Activated effector memory CD4-positive, alpha-beta T cell treated with Interleukin-2 at 50 U/mL for 16 hours (primary cell): ENCODE measurements around the gene GDF7.

Experiments used
- DNase-seq: peaks from one replicate; pipeline ENCODE4 v3.0.0-alpha.2; 2020

Gene GDF7

GRCh38 chr2:20663196-20664070, 3.5 kb upstream of the GDF7 start:
- no peak for DNase-seq

- no peak for DNase-seq
These were observed 2.9 kb upstream of the GDF7 start for GRCh38 chr2:20664071-20664390.

- no peak for DNase-seq
These were observed 2.3 kb upstream of the GDF7 start for GRCh38 chr2:20664431-20665242.

- no peak for DNase-seq
These were observed 1.5 kb upstream of the GDF7 start for GRCh38 chr2:20665243-20666004.

GRCh38 chr2:20666005-20666303, 990 bp upstream of the GDF7 start:
- no peak for DNase-seq

- DNase-seq, result no peak
These were observed 197 bp downstream of the GDF7 start for GRCh38 chr2:20667151-20667530.

GRCh38 chr2:20667531-20668401, 822 bp downstream of the GDF7 start:
- no peak for DNase-seq

GRCh38 chr2:20668451-20668850, 1.5 kb downstream of the GDF7 start:
- no peak for DNase-seq

GRCh38 chr2:20668871-20669475, 2.0 kb downstream of the GDF7 start:
- no peak for DNase-seq

GRCh38 chr2:20669562-20670314, 2.8 kb downstream of the GDF7 start:
- no peak for DNase-seq

GRCh38 chr2:20670315-20671035, 3.5 kb downstream of the GDF7 start:
- DNase-seq, result no peak

GRCh38 chr2:20671036-20671735, 4.2 kb downstream of the GDF7 start:
- no peak for DNase-seq

- no peak for DNase-seq
These were observed 4.8 kb downstream of the GDF7 start for GRCh38 chr2:20671736-20672080.

GRCh38 chr2:20672201-20672951, 5.4 kb downstream of the GDF7 start:
- DNase-seq, result no peak

GRCh38 chr2:20673686-20674308, 6.9 kb downstream of the GDF7 start:
- no peak for DNase-seq

- no peak for DNase-seq
These were observed 7.5 kb downstream of the GDF7 start for GRCh38 chr2:20674309-20674965.

- no peak for DNase-seq
These were observed 8.2 kb downstream of the GDF7 start for GRCh38 chr2:20674974-20675679.
